Activated CD4-positive, alpha-beta T cell treated with anti-CD3 and anti-CD28 coated beads, Interleukin-2, amount 10 ng/mL, durations not matched to agents 7 days and 5 days (primary cell): ENCODE measurements around the gene SHISA2. TPM values are rescaled to one million over a fixed set of nuclear protein-coding genes. Genes with fewer than 3 reads are reported as not detected.
A peak's percentile ranks its signal among the peaks of the same experiment; 100 is the strongest.
"Not testable (repeated sequence)": the region's sequence is repeated elsewhere in the genome, so short reads cannot be mapped to it uniquely, and the experiment has no call there.

Source experiments
- CTCF ChIA-PET: fragments of 350-600 bp; sonication (Branson Sonifier 250); formaldehyde crosslinking; loops from one replicate; lab custom pipeline; 2021; ENCODE audit warnings: antibody characterized with exemption; lab: Charles Lee
- POLR2A ChIA-PET: fragments of 350-600 bp; sonication (Branson Sonifier 250); formaldehyde crosslinking; loops from one replicate; lab custom pipeline; 2021; ENCODE audit warnings: antibody characterized with exemption; lab: Charles Lee
- DNase-seq: peaks from one replicate; pipeline ENCODE4 v3.0.0-alpha.2; 2020
- H3K27ac Mint-ChIP-seq: one replicate; pipeline ENCODE4 v1.8.0; 2021; ENCODE audit warnings: mild to moderate bottlenecking, moderate library complexity, mixed read lengths
- H3K27me3 Mint-ChIP-seq: one replicate; pipeline ENCODE4 v1.8.0; 2021; ENCODE audit warnings: mixed read lengths
- H3K36me3 Mint-ChIP-seq: one replicate; pipeline ENCODE4 v1.8.0; 2021; ENCODE audit warnings: low read depth, mixed read lengths
- H3K4me1 Mint-ChIP-seq: one replicate; pipeline ENCODE4 v1.8.0; 2021; ENCODE audit warnings: mixed read lengths
- H3K4me3 Mint-ChIP-seq: one replicate; pipeline ENCODE4 v1.8.0; 2021; ENCODE audit warnings: mild to moderate bottlenecking, moderate library complexity, mixed read lengths
- H3K9me3 Mint-ChIP-seq: one replicate; pipeline ENCODE4 v1.8.0; 2021; ENCODE audit warnings: mixed read lengths
- total RNA-seq, 2 experiments: library from RNA; stranded (reverse); gene quantifications; one replicate each; pipeline ENCODE4 v1.2.3, GENCODE V29; 2021

SHISA2 gene
- under 1 TPM; 0.32 to 0.35 TPM for total RNA-seq

- POLR2A ChIA-PET, result interaction anchor here (0.6 kb wide), 1 partner anchor 231 kb away, joined by 4 read pairs; no protein-coding TSS in a partner anchor
- CTCF ChIA-PET, result no interaction called here
- Mint-ChIP-seq H3K36me3 (no peaks in the 10 kb centered on the region), H3K4me3 (peak within 1 kb of the TSS; percentile 65), H3K27me3 (peaks cover 57% of the 10 kb centered on the region), H3K27ac (no peak within 1 kb of the TSS), H3K4me1 (peaks cover 26% of the 10 kb centered on the region), H3K9me3 (no peaks in the 10 kb centered on the region)
- peak; percentile 33 for DNase-seq
These were observed at the start of gene SHISA2 for GRCh38 chr13:26051657-26052311. Gene SHISA2, minus strand, starts transcription at chr13:26052016. Its CDS starts 1,041 bp downstream, at chr13:26050975.

DNA sequence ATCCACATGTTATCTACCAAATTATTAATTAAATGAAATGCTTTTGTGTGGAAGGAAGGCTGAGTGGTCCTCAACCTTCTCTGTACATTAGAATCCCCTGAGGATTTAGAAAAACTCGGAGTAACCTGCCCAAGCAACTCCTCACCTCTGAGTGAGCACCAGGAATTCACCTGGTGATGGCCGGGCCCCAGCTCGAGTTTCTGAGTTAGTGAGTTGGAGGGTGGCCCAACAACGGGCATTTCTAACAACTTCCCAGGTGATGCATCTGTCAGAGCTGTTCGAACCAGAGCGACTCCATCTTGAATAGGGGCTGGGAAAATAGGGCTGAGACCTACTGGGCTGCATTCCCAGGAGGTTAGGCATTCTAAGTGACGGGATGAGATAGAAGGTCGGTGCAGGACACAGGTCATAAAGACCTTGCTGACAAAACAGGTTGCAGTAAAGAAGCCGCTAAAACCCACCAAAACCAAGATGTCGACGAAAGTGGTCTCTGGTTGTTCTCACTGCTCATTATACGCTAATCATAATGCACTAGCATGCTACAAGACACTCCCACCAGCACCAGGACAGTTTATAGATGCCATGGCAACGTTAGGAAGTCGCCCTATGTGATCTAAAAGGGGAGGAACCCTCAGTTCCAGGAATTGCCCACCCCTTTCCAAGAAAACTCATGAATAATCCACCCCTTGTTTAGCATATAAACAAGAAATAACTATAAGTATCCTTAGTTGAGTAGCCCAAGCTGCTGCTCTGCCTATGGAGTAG, 44.2 kb upstream of the SHISA2 start:
- Mint-ChIP-seq H3K4me1 (no peaks in the 10 kb centered on the region), H3K4me3 (no peak overlapping the region), H3K9me3 (no peaks in the 10 kb centered on the region), H3K27ac (no peak overlapping the region), H3K36me3 (no peaks in the 10 kb centered on the region), H3K27me3 (peaks cover 17% of the 10 kb centered on the region)
- ChIA-PET POLR2A (no interaction called here), CTCF (no interaction called here)
- no peak for DNase-seq

DNA sequence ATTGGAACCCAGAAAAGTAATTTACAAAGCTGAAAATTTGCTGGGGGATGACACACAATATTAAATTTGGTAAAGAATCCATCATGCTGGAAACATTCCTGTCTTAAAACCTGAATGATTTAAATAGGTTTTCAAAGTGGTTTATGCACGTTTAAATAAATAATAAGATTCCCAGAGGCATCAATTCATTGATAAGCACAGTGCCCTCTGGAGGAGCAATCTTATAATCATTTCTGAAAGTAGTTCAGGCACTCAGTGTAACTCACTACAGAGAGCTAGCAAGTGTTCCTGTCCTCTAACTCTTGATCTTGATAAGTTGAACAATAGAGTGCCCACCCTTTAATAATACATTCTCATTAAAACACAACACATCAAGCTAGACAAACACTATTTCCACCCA, 43.5 kb upstream of the SHISA2 start:
- no peak overlapping the region for H3K27ac Mint-ChIP-seq
- DNase-seq, result no peak
- no peaks in the 10 kb centered on the region for H3K4me1 Mint-ChIP-seq
- no peak overlapping the region for H3K4me3 Mint-ChIP-seq
- no peaks in the 10 kb centered on the region for H3K9me3 Mint-ChIP-seq
- peaks cover 18% of the 10 kb centered on the region for H3K27me3 Mint-ChIP-seq
- H3K36me3 Mint-ChIP-seq, result no peaks in the 10 kb centered on the region
- ChIA-PET POLR2A (no interaction called here), CTCF (no interaction called here)

- DNase-seq, H3K9me3 Mint-ChIP-seq, H3K4me3 Mint-ChIP-seq, CTCF ChIA-PET, H3K27ac Mint-ChIP-seq, H3K4me1 Mint-ChIP-seq, POLR2A ChIA-PET, H3K36me3 Mint-ChIP-seq: not testable (repeated sequence)
- H3K27me3 Mint-ChIP-seq, result peaks cover 28% of the 10 kb centered on the region
These were observed 25.0 kb upstream of the SHISA2 start for GRCh38 chr13:26076821-26077220.

DNA sequence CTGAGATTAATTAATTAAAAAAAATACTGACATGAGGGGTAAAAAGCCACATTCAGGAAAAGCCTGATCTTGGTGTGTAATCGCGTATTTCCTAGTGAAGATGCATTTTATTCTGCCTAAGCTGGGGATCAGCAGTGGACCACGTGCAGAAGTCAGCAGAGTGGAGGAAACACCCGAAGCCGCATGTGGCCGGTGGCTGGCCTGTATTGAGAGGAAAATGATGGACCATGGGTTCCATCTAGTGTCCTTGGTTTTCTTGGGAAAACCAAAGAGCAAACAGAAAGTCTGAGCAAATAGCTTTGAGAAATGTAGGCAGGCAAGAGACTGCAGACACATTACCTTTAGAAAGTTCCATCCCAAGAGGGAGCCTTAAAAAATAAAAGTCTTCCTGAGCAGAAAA, 23.7 kb upstream of the SHISA2 start:
- DNase-seq, result no peak
- Mint-ChIP-seq H3K4me1 (peaks cover 4% of the 10 kb centered on the region), H3K36me3 (no peaks in the 10 kb centered on the region), H3K27ac (no peak overlapping the region), H3K27me3 (peaks cover 24% of the 10 kb centered on the region), H3K4me3 (no peak overlapping the region), H3K9me3 (no peaks in the 10 kb centered on the region)
- POLR2A ChIA-PET, result no interaction called here
- CTCF ChIA-PET, result no interaction called here

DNA sequence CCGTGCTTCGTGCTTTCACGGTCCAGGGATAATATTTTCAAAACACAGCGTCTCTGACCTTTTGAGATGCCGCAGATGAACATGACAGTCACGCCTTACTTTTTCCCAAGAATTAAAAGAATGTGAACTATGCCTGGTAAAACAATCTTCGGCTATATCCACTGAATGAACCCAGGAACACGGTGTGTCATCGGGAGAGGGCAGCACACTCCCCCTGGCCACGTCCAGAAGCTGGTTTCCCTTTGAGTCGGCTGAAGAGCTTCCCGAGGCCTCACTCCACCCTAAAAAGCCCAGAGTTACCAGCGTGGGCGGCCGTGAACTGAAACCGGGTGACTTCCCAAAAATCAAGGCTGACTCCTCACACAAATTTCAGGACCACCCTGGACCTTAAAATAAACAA, 22.9 kb upstream of the SHISA2 start:
- Mint-ChIP-seq H3K27me3 (peaks cover 26% of the 10 kb centered on the region), H3K4me1 (peaks cover 4% of the 10 kb centered on the region), H3K36me3 (no peaks in the 10 kb centered on the region), H3K4me3 (no peak overlapping the region), H3K9me3 (no peaks in the 10 kb centered on the region), H3K27ac (no peak overlapping the region)
- CTCF ChIA-PET, result interaction anchor here (0.6 kb wide), 1 partner anchor 900 kb away, joined by 3 read pairs; no protein-coding TSS in a partner anchor
- no peak for DNase-seq
- POLR2A ChIA-PET, result no interaction called here

DNA sequence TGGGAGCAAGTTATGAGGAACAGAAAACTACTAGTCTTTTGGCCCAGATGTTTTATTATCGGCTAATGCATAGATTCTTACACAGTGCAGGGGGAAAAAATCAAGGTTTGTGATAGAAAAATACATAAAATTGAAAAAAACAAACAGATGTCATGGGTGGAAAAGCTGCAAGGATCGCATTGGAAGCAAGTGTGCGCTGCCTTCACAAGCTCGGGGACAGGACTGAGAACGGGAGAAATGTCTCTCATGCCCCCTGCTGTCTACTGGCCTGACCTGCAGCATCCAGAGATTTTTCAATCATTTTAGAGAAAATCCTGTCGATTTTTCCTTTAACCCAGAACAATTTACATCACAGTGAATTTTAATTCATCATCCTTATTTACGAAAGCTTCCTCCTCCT, 20.5 kb upstream of the SHISA2 start:
- H3K27me3 Mint-ChIP-seq, result peaks cover 28% of the 10 kb centered on the region
- POLR2A ChIA-PET, H3K4me1 Mint-ChIP-seq, H3K36me3 Mint-ChIP-seq, H3K4me3 Mint-ChIP-seq, H3K27ac Mint-ChIP-seq, DNase-seq, H3K9me3 Mint-ChIP-seq: not testable (repeated sequence)
- CTCF ChIA-PET, result interaction anchor here (1.5 kb wide), 1 partner anchor 498 kb away, joined by 3 read pairs; no protein-coding TSS in a partner anchor

- CTCF ChIA-PET, result interaction anchor here (1.5 kb wide), 1 partner anchor 497 kb away, joined by 3 read pairs; no protein-coding TSS in a partner anchor
- H3K27ac Mint-ChIP-seq, result no peak overlapping the region
- peaks cover 4% of the 10 kb centered on the region for H3K4me1 Mint-ChIP-seq
- no peak overlapping the region for H3K4me3 Mint-ChIP-seq
- peaks cover 28% of the 10 kb centered on the region for H3K27me3 Mint-ChIP-seq
- POLR2A ChIA-PET, result no interaction called here
- DNase-seq, result no peak
- no peaks in the 10 kb centered on the region for H3K36me3 Mint-ChIP-seq
- no peaks in the 10 kb centered on the region for H3K9me3 Mint-ChIP-seq
These were observed 19.9 kb upstream of the SHISA2 start for GRCh38 chr13:26071691-26072090.

DNA sequence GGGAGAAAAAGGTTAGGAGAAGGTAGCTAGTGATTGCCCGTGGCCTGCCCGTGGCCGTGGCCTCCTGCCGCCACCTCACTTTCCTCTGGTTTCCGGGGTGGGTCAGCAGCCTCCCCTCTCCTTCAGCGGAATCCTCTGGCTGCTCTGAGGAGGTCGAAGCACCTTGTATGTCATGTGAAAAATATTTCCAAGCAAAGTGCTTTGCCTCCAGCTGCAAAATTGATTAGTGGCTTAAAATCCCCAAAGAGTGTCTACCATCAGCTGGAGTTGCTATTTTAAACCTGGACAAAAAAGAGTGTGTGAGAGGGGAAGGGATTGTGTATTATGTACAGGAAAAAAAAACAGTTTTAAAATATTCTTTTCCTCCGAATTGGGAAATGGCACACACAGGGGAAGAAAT, 17.8 kb upstream of the SHISA2 start:
- H3K27ac Mint-ChIP-seq, POLR2A ChIA-PET, H3K4me1 Mint-ChIP-seq, H3K4me3 Mint-ChIP-seq, H3K9me3 Mint-ChIP-seq, DNase-seq, H3K36me3 Mint-ChIP-seq: not testable (repeated sequence)
- peaks cover 19% of the 10 kb centered on the region for H3K27me3 Mint-ChIP-seq
- CTCF ChIA-PET, result interaction anchor here (0.5 kb wide), 1 partner anchor 227 kb away, joined by 5 read pairs; no protein-coding TSS in a partner anchor

DNA sequence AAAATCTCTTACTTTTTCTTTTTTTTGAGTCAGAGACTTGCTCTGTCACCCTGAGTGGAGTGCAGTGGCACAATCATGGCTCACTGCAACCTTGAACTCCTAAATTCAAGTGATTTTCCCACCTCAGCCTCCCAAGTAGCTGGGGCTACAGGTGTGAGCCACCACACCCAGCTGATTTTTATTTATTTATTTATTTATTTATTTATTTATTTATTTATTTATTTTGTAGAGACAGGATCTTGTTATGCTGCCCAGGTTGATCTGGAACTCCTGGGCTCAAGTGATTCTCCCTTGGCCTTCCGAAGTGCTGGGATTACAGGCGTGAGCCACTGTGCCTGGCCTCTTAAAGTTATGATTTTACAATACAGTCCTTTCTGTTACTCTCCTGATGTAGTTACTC, 16.6 kb upstream of the SHISA2 start:
- H3K36me3 Mint-ChIP-seq, DNase-seq, H3K27ac Mint-ChIP-seq, CTCF ChIA-PET, POLR2A ChIA-PET, H3K4me1 Mint-ChIP-seq, H3K4me3 Mint-ChIP-seq, H3K9me3 Mint-ChIP-seq: not testable (repeated sequence)
- H3K27me3 Mint-ChIP-seq, result peaks cover 12% of the 10 kb centered on the region

DNA sequence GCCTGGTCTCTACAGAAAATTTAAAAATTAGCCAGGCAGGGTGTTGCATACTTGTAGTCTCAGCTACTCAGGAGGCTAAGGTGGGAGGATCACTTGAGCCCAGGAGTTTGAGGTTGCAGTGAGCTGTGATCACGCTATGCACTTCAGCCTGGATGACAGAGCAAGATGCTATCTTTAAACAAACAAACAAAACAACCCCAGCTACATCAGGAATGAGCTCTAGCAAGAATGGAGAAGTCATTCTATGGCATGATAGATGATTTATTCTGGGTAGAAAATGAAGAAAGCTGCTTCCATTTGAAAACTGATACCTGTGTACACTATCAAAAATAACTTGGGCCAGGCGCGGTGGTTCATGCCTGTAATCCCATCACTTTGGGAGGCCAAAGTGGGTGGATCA, 15.8 kb upstream of the SHISA2 start:
- H3K36me3 Mint-ChIP-seq, result no peaks in the 10 kb centered on the region
- ChIA-PET CTCF (no interaction called here), POLR2A (no interaction called here)
- no peak for DNase-seq
- peaks cover 16% of the 10 kb centered on the region for H3K27me3 Mint-ChIP-seq
- H3K4me1 Mint-ChIP-seq, result peaks cover 2% of the 10 kb centered on the region
- H3K9me3 Mint-ChIP-seq, result no peaks in the 10 kb centered on the region
- no peak overlapping the region for H3K27ac Mint-ChIP-seq
- H3K4me3 Mint-ChIP-seq, result no peak overlapping the region

GRCh38 chr13:26066492-26066891, 14.7 kb upstream of the SHISA2 start:
- H3K4me3 Mint-ChIP-seq, CTCF ChIA-PET, DNase-seq, POLR2A ChIA-PET, H3K27ac Mint-ChIP-seq, H3K36me3 Mint-ChIP-seq, H3K4me1 Mint-ChIP-seq, H3K9me3 Mint-ChIP-seq: not testable (repeated sequence)
- peaks cover 12% of the 10 kb centered on the region for H3K27me3 Mint-ChIP-seq

DNA sequence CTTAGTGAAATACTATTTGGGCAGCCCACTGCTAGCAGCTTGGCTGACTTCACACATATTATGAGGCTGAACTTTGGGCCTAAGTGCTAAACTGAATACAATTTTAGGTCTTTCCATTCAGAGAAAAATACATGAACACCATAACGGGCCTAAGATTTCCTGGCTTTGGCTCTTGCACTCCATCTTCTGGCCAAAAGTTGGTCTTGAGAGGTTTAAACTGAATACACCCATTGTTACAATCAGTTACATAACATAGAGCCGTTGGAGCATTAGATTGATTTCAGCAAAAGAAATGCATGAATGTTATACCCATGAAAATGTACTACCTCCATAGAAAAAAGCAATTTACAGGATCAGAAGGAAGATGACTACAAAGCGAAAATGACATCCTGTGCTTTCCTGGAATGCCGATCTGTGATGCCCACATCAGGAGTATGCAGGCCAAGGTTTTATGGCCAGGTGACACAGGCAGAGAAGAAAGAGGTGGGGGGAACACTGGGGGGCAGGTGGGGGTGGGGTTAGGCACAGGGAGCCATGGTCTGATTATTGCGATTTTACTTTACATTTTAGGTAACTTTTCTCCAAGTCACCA, 11.1 kb upstream of the SHISA2 start:
- no peak overlapping the region for H3K27ac Mint-ChIP-seq
- DNase-seq, result peak; percentile 59
- POLR2A ChIA-PET, result no interaction called here
- H3K4me1 Mint-ChIP-seq, result peaks cover 11% of the 10 kb centered on the region
- CTCF ChIA-PET, result interaction anchor here (1.0 kb wide), 1 partner anchor 488 kb away, joined by 3 read pairs; no protein-coding TSS in a partner anchor
- no peak overlapping the region for H3K4me3 Mint-ChIP-seq
- H3K36me3 Mint-ChIP-seq, result no peaks in the 10 kb centered on the region
- H3K27me3 Mint-ChIP-seq, result peaks cover 19% of the 10 kb centered on the region
- no peaks in the 10 kb centered on the region for H3K9me3 Mint-ChIP-seq
